KMS-11 (cell line): ENCODE results near the gene PAK2.
"Not testable (repeated sequence)": the region's sequence is repeated elsewhere in the genome, so short reads cannot be mapped to it uniquely, and the experiment has no call there.

Source experiments
- H2AFZ ChIP-seq: fragments of 200-600 bp; sonication (generic); 2 replicates; pipeline ENCODE4 v1.6.1; 2016; ENCODE audit warnings: antibody characterized with exemption, mixed run types, low read depth
- H3K27ac ChIP-seq: fragments of 200-600 bp; sonication (generic); 2 replicates; pipeline ENCODE4 v1.6.1; 2016; ENCODE audit warnings: mild to moderate bottlenecking, mixed run types
- H3K27me3 ChIP-seq: fragments of 200-600 bp; sonication (generic); 2 replicates; pipeline ENCODE4 v1.6.1; 2017; ENCODE audit warnings: mild to moderate bottlenecking, low read depth, mixed run types, moderate library complexity; ENCODE audit not compliant: insufficient read depth
- H3K36me3 ChIP-seq: fragments of 200-600 bp; sonication (generic); 2 replicates; pipeline ENCODE4 v1.6.1; 2017; ENCODE audit warnings: mild to moderate bottlenecking, mixed run types; ENCODE audit not compliant: insufficient read depth
- H3K4me1 ChIP-seq: fragments of 200-600 bp; sonication (generic); 2 replicates; pipeline ENCODE4 v1.6.1; 2016; ENCODE audit warnings: mild to moderate bottlenecking, low read depth, mixed run types; ENCODE audit not compliant: poor library complexity, severe bottlenecking
- H3K4me2 ChIP-seq: fragments of 200-600 bp; sonication (generic); 2 replicates; pipeline ENCODE4 v1.7.0; 2016; ENCODE audit warnings: mild to moderate bottlenecking, mixed run types
- H3K4me3 ChIP-seq: fragments of 200-600 bp; sonication (generic); IDR thresholded peaks from 2 replicates; pipeline ENCODE4 v1.6.1; 2017; ENCODE audit warnings: low read depth, low read length, mixed read lengths; ENCODE audit not compliant: insufficient read depth
- H3K79me2 ChIP-seq: fragments of 200-600 bp; sonication (generic); 2 replicates; pipeline ENCODE4 v1.6.1; 2016; ENCODE audit warnings: low read depth, mixed run types; ENCODE audit not compliant: insufficient read depth
- H3K9ac ChIP-seq: fragments of 200-600 bp; sonication (generic); 2 replicates; pipeline ENCODE4 v1.6.1; 2016; ENCODE audit warnings: mild to moderate bottlenecking, mixed run types
- H4K20me1 ChIP-seq: fragments of 200-600 bp; sonication (generic); 2 replicates; pipeline ENCODE4 v1.6.1; 2016; ENCODE audit warnings: mild to moderate bottlenecking, mixed run types; ENCODE audit not compliant: insufficient read depth
- TF ChIP-seq, protein P1 (sequence below): fragments of 200-600 bp; sonication (generic); conservative IDR thresholded peaks from 2 replicates; pipeline ENCODE4 v1.6.1; 2017; ENCODE audit warnings: low read depth, mild to moderate bottlenecking, antibody characterized with exemption, low read length, moderate library complexity, mixed read lengths

The PAK2 gene

DNA sequence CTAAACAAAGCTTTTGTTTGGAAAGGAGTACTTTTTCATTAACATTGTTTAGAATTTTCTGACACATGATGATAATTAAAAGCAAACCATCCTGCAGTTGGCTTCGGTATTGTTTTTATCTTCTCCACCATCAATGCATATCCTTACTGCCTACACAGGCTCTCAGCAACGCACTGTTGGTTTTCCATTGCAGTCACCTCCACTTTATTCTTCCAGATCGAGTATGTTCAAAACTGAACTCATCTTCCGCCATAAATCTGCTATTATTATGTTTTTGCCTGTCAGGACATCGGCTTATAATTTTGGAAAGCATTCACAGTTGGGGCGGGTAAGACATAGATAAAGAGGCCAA lies 127.5 kb downstream of the PAK2 start:
- TF ChIP-seq, protein P1, sequence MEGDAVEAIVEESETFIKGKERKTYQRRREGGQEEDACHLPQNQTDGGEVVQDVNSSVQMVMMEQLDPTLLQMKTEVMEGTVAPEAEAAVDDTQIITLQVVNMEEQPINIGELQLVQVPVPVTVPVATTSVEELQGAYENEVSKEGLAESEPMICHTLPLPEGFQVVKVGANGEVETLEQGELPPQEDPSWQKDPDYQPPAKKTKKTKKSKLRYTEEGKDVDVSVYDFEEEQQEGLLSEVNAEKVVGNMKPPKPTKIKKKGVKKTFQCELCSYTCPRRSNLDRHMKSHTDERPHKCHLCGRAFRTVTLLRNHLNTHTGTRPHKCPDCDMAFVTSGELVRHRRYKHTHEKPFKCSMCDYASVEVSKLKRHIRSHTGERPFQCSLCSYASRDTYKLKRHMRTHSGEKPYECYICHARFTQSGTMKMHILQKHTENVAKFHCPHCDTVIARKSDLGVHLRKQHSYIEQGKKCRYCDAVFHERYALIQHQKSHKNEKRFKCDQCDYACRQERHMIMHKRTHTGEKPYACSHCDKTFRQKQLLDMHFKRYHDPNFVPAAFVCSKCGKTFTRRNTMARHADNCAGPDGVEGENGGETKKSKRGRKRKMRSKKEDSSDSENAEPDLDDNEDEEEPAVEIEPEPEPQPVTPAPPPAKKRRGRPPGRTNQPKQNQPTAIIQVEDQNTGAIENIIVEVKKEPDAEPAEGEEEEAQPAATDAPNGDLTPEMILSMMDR = no peak
- Histone ChIP-seq H4K20me1 (no peaks in the 10 kb centered on the region), H3K4me3 (no peak overlapping the region), H3K4me1 (peaks cover 21% of the 10 kb centered on the region), H3K36me3 (no peaks in the 10 kb centered on the region; the same call in 1 of the 2 replicates), H2AFZ (peak overlapping the region; percentile 85), H3K27me3 (no peaks in the 10 kb centered on the region), H3K79me2 (peaks cover 40% of the 10 kb centered on the region), H3K4me2 (peak overlapping the region; percentile 53), H3K27ac (no peak overlapping the region), H3K9ac (no peak overlapping the region)

DNA sequence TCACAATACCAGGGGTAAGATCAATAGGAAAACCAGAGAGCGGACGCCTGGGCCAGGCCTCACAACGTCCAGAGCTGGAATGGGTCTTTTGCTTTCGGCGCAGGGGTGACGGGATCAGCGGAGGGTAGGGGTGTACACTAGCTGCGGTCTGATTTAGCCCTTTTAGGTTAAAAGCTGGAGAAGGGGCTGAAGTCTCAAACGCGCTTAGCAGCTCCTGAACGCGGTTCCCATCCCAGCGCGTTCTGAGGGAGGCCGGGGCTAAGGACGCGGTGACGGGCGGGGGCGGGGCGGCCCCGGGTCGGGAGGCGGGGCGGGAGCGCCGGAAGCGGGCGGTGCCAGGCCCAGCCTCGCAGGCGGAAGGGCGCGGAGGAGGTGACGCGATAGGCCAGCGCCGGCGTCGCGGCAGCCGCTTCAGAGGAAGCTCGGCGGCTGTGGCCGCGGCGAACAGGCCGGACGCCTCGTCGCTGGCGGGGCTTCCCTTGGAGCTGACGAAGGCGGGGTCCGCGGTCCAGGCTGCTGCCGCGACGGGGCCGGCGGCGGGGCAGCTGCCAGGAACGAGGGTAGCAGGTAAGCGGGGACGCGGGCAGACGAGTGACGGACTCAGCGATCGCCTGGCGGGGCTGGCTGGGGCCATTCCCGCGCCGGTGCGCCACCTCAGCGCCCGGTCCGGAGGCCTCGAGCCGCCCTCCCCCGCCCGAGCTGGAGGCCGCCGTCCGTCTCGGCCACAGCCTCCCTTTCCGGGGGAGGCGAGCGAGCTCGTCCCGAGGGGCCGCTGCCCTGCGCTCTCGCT lies 128.0 kb downstream of the PAK2 start, which contains the start of gene SENP5:
Gene SENP5 (plus strand): TSS at position 414 of the 790 bp plus-strand sequence. CDS start 17,262 bp downstream, outside the sequence.
- Histone ChIP-seq H3K27ac (peak within 1 kb of the TSS; percentile 65), H3K4me3 (peak within 1 kb of the TSS; percentile 87), H4K20me1 (no peaks in the 10 kb centered on the region), H3K27me3 (no peaks in the 10 kb centered on the region), H2AFZ (peak within 1 kb of the TSS; percentile 85), H3K4me1 (peaks cover 21% of the 10 kb centered on the region), H3K9ac (peak within 1 kb of the TSS; percentile 67), H3K4me2 (peak within 1 kb of the TSS; percentile 96), H3K36me3 (no peaks in the 10 kb centered on the region; the same call in 1 of the 2 replicates), H3K79me2 (peaks cover 45% of the 10 kb centered on the region)
- TF ChIP-seq, protein P1 = no peak

DNA sequence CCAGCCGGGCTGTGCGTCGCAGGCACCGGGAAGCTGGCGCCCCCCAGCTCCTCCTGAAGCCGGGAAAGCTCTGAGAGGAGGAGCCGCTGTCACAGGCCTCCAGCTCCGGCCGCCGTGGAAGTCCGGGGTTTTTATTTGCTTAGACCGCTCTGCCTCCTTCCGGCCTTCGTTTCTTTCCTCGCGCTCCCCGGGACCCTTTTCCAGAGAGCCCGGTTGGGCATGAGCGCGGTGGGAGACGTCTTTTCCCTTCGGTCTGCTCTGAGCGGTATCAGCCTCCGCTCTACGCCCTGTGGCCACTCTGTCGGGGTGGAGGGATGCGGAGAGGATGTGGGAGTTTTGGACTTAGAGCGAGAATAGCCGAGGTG lies 128.6 kb downstream of the PAK2 start:
- H4K20me1 ChIP-seq = no peaks in the 10 kb centered on the region
- H3K4me1 ChIP-seq = peaks cover 21% of the 10 kb centered on the region
- H3K4me3 ChIP-seq = peak overlapping the region; percentile 72
- no peaks in the 10 kb centered on the region for H3K27me3 ChIP-seq
- TF ChIP-seq, protein P1 = no peak
- H3K79me2 ChIP-seq = peaks cover 51% of the 10 kb centered on the region
- peak overlapping the region; percentile 67 for H3K9ac ChIP-seq
- H3K4me2 ChIP-seq = peak overlapping the region; percentile 96
- H2AFZ ChIP-seq = peak overlapping the region; percentile 85; the same call in 1 of the 2 replicates
- H3K27ac ChIP-seq = peak overlapping the region; percentile 65
- no peaks in the 10 kb centered on the region; the same call in 1 of the 2 replicates for H3K36me3 ChIP-seq

DNA sequence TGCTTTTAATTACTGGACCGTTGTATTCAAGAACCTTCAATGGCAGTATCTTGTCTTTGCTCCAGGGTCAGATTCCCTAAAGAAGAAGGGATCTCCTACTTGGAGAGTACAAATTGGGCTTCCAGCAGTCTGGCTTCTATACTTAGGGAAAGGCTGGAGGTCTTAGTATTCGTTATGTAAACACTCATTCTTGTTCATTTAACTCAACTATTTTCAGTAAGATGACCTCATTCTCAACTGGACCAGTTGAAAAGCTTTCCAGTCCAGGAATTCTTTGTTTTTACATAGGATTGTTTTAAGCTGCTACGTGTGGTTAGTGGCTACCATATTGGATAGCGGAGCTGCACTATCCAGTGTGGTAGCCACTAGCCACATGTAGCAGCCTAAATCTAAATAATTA lies 132.7 kb downstream of the PAK2 start:
- H4K20me1 ChIP-seq = no peaks in the 10 kb centered on the region

DNA sequence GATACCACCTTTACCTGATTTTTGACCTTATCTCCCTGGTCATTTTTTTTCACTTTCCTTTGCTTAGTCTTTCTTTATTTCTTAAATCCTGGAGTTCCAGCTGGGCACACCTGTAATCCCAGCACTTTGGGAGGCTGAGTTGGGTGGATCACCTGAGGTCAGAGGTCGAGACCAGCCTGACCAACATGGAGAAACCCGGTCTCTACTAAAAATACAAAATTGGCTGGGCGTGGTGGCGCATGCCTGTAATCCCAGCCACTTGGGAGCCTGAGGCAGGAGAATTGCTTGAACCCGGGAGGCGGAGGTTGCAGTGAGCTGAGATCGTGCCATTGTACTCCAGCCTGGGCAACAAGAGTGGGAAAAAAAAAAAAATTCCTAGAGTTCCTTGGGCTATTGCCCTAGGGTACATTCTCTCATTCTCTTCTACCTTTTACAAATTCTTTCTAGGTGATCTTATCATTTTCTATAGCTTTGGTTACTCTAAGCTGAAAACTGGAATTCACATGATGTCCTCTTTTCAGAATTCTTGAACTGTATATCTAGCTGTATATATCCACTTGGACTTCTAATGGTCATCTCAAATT lies 134.9 kb downstream of the PAK2 start:
- not testable (repeated sequence) for H2AFZ ChIP-seq, H3K27me3 ChIP-seq, H3K4me1 ChIP-seq, H3K9ac ChIP-seq, H3K4me2 ChIP-seq, H3K36me3 ChIP-seq, H3K27ac ChIP-seq, H4K20me1 ChIP-seq, H3K4me3 ChIP-seq
- peaks cover 98% of the 10 kb centered on the region for H3K79me2 ChIP-seq

More for the DNA sequence above, 132.7 kb downstream of the PAK2 start:
- TF ChIP-seq, protein P1 = no peak
- no peak overlapping the region for H3K4me2 ChIP-seq
- H3K4me1 ChIP-seq = peaks cover 18% of the 10 kb centered on the region
- H3K9ac ChIP-seq = no peak overlapping the region
- H3K27me3 ChIP-seq = no peaks in the 10 kb centered on the region
- H2AFZ ChIP-seq = no peak overlapping the region
- no peak overlapping the region for H3K27ac ChIP-seq
- peaks cover 90% of the 10 kb centered on the region for H3K79me2 ChIP-seq
- no peaks in the 10 kb centered on the region; the same call in 1 of the 2 replicates for H3K36me3 ChIP-seq
- H3K4me3 ChIP-seq = no peak overlapping the region
